ENCODE results near the gene TRIO.

TRIO gene

DNA sequence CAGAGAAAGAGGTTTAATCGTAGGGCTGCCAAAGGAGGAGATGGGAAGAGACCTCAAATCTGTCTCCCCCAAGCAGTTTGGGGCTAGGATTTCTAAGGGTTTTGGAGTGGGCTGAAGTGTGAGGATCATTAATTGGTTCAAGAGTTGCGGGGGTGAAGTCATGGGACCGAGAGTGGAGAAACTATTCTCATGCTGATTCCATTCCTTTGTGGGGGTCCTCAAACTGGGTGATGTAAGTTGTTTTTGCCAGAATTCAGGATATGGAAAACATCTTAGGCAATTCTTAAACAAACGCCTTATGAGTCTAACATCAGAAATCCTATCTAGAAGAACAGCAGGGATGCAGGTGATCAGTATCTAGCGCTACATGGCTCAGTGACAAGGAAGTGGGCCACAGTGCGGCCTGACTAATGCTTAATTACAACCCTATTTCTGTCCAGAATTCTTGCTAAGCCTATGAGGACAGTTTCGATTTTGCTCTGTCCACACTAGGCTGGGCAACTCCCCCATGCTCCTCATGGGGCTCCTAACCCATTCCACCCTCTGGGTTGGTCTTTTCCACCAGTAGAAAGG lies 27.7 kb upstream of the TRIO start:
- Histone ChIP-seq H3K4ac (ENCODE audit: low read depth, low read length) (peak overlapping the region; percentile 83), H3K79me1 (ENCODE audit: low read length) (no peaks in the 10 kb centered on the region), H3K4me1 (ENCODE audit: control insufficient read depth, low read depth, low read length) (peaks cover 35% of the 10 kb centered on the region), H3K79me2 (ENCODE audit: control insufficient read depth, insufficient read depth, low read length) (no peaks in the 10 kb centered on the region), H4K5ac (ENCODE audit: low read length) (no peak overlapping the region), H3K4me3 (ENCODE audit: low read length) (no peak overlapping the region), H3K9ac (ENCODE audit: low read length) (no peak overlapping the region), H2BK15ac (replicated peaks; ENCODE audit: low read depth) (no peak overlapping the region), H2BK5ac (ENCODE audit: low read length) (peak overlapping the region; percentile 33), H3K23ac (ENCODE audit: low read length) (no peak overlapping the region), H4K8ac (ENCODE audit: low read depth, low read length) (no peak overlapping the region), H3K27ac (ENCODE audit: low read depth, low read length) (peak overlapping the region; percentile 68), H2BK120ac (ENCODE audit: low read depth, low read length) (peak overlapping the region; percentile 88), H3K18ac (ENCODE audit: low read length) (peak overlapping the region; percentile 77), H3K36me3 (ENCODE audit: control insufficient read depth, insufficient read depth, low read length) (no peaks in the 10 kb centered on the region), H3K27me3 (ENCODE audit: insufficient read depth, low read length, poor library complexity) (no peaks in the 10 kb centered on the region), H2AK5ac (ENCODE audit: low read length) (peak overlapping the region; percentile 3), H3K56ac (ENCODE audit: low read length) (peak overlapping the region; percentile 68), H3K4me2 (ENCODE audit: low read length) (no peak overlapping the region)
- DNase-seq: peak; percentile 51
- no CpG with 5 or more reads among the region's 7 CpGs for WGBS (ENCODE audit: extremely low coverage, insufficient coverage, low lambda C conversion rate)

DNA sequence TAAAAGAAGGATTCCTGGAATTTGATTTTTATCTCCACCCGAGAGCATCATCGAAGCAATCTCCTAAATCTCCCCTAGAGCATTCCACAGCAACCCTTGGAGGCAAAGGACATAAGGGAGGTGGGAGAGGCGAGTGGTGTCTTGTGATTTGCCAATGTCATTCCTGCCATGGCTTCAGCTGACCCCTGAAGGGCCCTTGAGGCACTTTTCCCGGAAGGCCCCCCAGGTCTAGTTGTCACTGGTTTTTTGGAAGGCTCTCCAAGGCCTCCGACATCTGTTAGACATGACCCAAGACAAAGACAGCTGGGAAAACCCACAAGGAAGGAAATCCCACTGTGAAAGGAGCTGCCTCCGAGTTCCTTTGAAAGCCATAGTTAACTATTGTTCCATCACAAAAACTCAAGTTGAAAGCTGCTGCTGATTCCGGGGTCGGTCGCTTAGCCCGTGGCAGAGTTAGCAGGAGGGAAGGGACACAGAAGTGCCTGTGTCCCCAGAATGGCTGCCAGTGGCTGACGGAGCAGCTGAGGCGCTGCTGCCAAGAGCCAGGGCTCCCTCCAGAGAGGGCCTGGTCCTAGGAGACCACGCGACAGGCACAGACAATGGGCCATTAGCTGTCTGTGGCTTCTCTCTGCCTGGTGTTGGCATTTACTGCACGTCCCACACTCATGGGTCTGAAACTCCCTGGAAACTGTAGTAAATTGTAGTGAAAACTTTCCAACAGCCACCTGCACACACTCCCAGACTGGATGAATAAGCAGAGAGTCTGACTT lies 24.4 kb upstream of the TRIO start:
- Histone ChIP-seq H3K4me1 (ENCODE audit: control insufficient read depth, low read depth, low read length) (peaks cover 28% of the 10 kb centered on the region), H3K4ac (ENCODE audit: low read depth, low read length) (no peak overlapping the region), H3K27ac (ENCODE audit: low read depth, low read length) (peak overlapping the region; percentile 10), H4K8ac (ENCODE audit: low read depth, low read length) (no peak overlapping the region), H4K5ac (ENCODE audit: low read length) (no peak overlapping the region), H3K4me3 (ENCODE audit: low read length) (no peak overlapping the region), H2BK5ac (ENCODE audit: low read length) (peak overlapping the region; percentile 80), H2AK5ac (ENCODE audit: low read length) (no peak overlapping the region), H3K27me3 (ENCODE audit: insufficient read depth, low read length, poor library complexity) (no peaks in the 10 kb centered on the region), H3K79me1 (ENCODE audit: low read length) (no peaks in the 10 kb centered on the region), H3K36me3 (ENCODE audit: control insufficient read depth, insufficient read depth, low read length) (no peaks in the 10 kb centered on the region), H2BK15ac (replicated peaks; ENCODE audit: low read depth) (no peak overlapping the region), H3K23ac (ENCODE audit: low read length) (no peak overlapping the region), H3K9ac (ENCODE audit: low read length) (peak overlapping the region; percentile 15), H3K18ac (ENCODE audit: low read length) (no peak overlapping the region), H3K56ac (ENCODE audit: low read length) (peak overlapping the region; percentile 75), H3K79me2 (ENCODE audit: control insufficient read depth, insufficient read depth, low read length) (no peaks in the 10 kb centered on the region), H3K4me2 (ENCODE audit: low read length) (no peak overlapping the region), H2BK120ac (ENCODE audit: low read depth, low read length) (peak overlapping the region; percentile 33)
- peak; percentile 88 for DNase-seq
- WGBS (ENCODE audit: extremely low coverage, insufficient coverage, low lambda C conversion rate): no CpG with 5 or more reads among the region's 15 CpGs

DNA sequence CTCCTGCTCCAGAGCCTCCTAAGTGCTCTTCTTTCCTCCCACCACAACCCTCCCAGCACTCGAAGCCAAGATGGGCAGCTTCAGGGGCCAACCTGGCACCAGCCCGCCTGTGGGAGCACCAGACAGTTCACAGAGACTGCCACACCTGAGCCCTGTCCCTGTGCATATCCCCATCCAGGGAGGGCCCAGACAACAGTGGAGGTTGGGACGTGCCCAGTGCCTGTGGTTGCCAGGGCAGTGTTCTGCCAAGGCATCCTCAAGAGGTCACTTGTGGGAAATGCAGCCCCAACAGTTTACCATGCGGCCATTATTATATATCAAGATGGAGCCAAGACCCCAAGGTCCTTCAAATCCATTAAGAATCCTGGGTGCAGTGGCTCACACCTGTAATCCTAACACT lies 23.0 kb upstream of the TRIO start:
- no peak overlapping the region for H3K23ac ChIP-seq (ENCODE audit: low read length)
- no peak overlapping the region for H2BK15ac ChIP-seq (replicated peaks; ENCODE audit: low read depth)
- no peaks in the 10 kb centered on the region for H3K27me3 ChIP-seq (ENCODE audit: insufficient read depth, low read length, poor library complexity)
- no peaks in the 10 kb centered on the region for H3K36me3 ChIP-seq (ENCODE audit: control insufficient read depth, insufficient read depth, low read length)
- peak overlapping the region; percentile 79 for H2AK5ac ChIP-seq (ENCODE audit: low read length)
- no peak overlapping the region for H3K27ac ChIP-seq (ENCODE audit: low read depth, low read length)
- no peak overlapping the region for H4K5ac ChIP-seq (ENCODE audit: low read length)
- H3K79me2 ChIP-seq (ENCODE audit: control insufficient read depth, insufficient read depth, low read length): no peaks in the 10 kb centered on the region
- no peak overlapping the region for H3K4me3 ChIP-seq (ENCODE audit: low read length)
- no peak overlapping the region for H4K8ac ChIP-seq (ENCODE audit: low read depth, low read length)
- WGBS (ENCODE audit: extremely low coverage, insufficient coverage, low lambda C conversion rate): no CpG with 5 or more reads among the region's 4 CpGs
- H3K18ac ChIP-seq (ENCODE audit: low read length): no peak overlapping the region
- H2BK120ac ChIP-seq (ENCODE audit: low read depth, low read length): no peak overlapping the region
- H3K4me2 ChIP-seq (ENCODE audit: low read length): no peak overlapping the region
- H3K4ac ChIP-seq (ENCODE audit: low read depth, low read length): no peak overlapping the region
- H3K9ac ChIP-seq (ENCODE audit: low read length): no peak overlapping the region
- peaks cover 20% of the 10 kb centered on the region for H3K4me1 ChIP-seq (ENCODE audit: control insufficient read depth, low read depth, low read length)
- H3K79me1 ChIP-seq (ENCODE audit: low read length): no peaks in the 10 kb centered on the region
- peak overlapping the region; percentile 23 for H2BK5ac ChIP-seq (ENCODE audit: low read length)
- DNase-seq: no peak
- peak overlapping the region; percentile 47 for H3K56ac ChIP-seq (ENCODE audit: low read length)

DNA sequence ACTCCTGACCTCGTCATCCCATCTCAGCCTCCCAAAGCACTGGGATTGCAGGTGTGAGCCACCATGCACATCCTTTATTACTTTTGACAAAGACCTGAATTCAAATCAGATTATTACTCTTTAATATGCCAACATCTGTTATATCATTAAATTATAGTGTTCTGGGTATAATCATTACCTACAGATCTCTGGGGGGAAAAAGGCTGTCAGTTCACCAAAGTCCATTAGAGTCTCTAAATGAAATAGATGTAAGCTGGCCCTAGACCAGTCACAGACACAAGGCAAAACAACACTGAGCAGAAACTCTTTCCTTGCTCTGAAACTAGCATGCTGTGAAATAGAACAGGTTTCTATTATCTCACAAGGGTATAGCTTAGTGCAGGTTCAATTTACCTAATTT lies 21.6 kb upstream of the TRIO start:
- Histone ChIP-seq H3K4ac (ENCODE audit: low read depth, low read length) (no peak overlapping the region), H2BK120ac (ENCODE audit: low read depth, low read length) (no peak overlapping the region), H3K9ac (ENCODE audit: low read length) (no peak overlapping the region), H3K4me2 (ENCODE audit: low read length) (no peak overlapping the region), H3K18ac (ENCODE audit: low read length) (no peak overlapping the region), H2AK5ac (ENCODE audit: low read length) (no peak overlapping the region), H4K5ac (ENCODE audit: low read length) (no peak overlapping the region), H4K8ac (ENCODE audit: low read depth, low read length) (no peak overlapping the region), H2BK15ac (replicated peaks; ENCODE audit: low read depth) (no peak overlapping the region), H3K27ac (ENCODE audit: low read depth, low read length) (no peak overlapping the region), H3K36me3 (ENCODE audit: control insufficient read depth, insufficient read depth, low read length) (no peaks in the 10 kb centered on the region), H3K4me3 (ENCODE audit: low read length) (no peak overlapping the region), H3K79me2 (ENCODE audit: control insufficient read depth, insufficient read depth, low read length) (no peaks in the 10 kb centered on the region), H3K27me3 (ENCODE audit: insufficient read depth, low read length, poor library complexity) (no peaks in the 10 kb centered on the region), H3K79me1 (ENCODE audit: low read length) (no peaks in the 10 kb centered on the region), H3K4me1 (ENCODE audit: control insufficient read depth, low read depth, low read length) (peaks cover 11% of the 10 kb centered on the region), H3K23ac (ENCODE audit: low read length) (no peak overlapping the region), H3K56ac (ENCODE audit: low read length) (no peak overlapping the region), H2BK5ac (ENCODE audit: low read length) (no peak overlapping the region)
- DNase-seq: no peak
- WGBS (ENCODE audit: extremely low coverage, insufficient coverage, low lambda C conversion rate): no CpG with 5 or more reads among the region's 1 CpG

DNA sequence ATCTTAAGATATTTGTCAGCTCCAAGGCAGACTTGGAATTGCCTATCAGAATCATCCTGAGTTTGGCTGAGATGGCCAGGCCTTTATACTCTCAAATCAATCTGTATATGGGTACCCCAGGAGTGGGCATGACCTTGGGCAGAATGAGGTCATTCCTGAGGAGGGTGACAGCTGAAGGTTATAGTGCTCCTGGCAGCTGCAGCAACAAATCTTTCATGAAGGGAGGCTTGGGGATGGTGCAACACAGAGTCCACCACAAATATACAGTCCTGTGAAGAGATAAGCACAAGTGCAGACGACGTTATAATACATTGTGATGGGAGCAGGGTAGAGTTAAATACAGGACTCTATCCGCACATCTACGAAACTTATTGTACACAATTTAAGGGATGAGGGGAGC lies 21.1 kb upstream of the TRIO start:
- Histone ChIP-seq H4K5ac (ENCODE audit: low read length) (no peak overlapping the region), H3K4me2 (ENCODE audit: low read length) (no peak overlapping the region), H3K79me1 (ENCODE audit: low read length) (no peaks in the 10 kb centered on the region), H3K36me3 (ENCODE audit: control insufficient read depth, insufficient read depth, low read length) (no peaks in the 10 kb centered on the region), H3K4me1 (ENCODE audit: control insufficient read depth, low read depth, low read length) (peaks cover 11% of the 10 kb centered on the region), H4K8ac (ENCODE audit: low read depth, low read length) (no peak overlapping the region), H3K9ac (ENCODE audit: low read length) (no peak overlapping the region), H3K4ac (ENCODE audit: low read depth, low read length) (no peak overlapping the region), H3K4me3 (ENCODE audit: low read length) (no peak overlapping the region), H2AK5ac (ENCODE audit: low read length) (no peak overlapping the region), H3K23ac (ENCODE audit: low read length) (no peak overlapping the region), H2BK15ac (replicated peaks; ENCODE audit: low read depth) (no peak overlapping the region), H3K18ac (ENCODE audit: low read length) (no peak overlapping the region), H3K79me2 (ENCODE audit: control insufficient read depth, insufficient read depth, low read length) (no peaks in the 10 kb centered on the region), H2BK5ac (ENCODE audit: low read length) (no peak overlapping the region), H3K27me3 (ENCODE audit: insufficient read depth, low read length, poor library complexity) (no peaks in the 10 kb centered on the region), H2BK120ac (ENCODE audit: low read depth, low read length) (no peak overlapping the region), H3K27ac (ENCODE audit: low read depth, low read length) (no peak overlapping the region), H3K56ac (ENCODE audit: low read length) (no peak overlapping the region)
- DNase-seq: no peak
- no CpG with 5 or more reads among the region's 4 CpGs for WGBS (ENCODE audit: extremely low coverage, insufficient coverage, low lambda C conversion rate)
